ENCODE data around the gene PAQR6. TPM values are rescaled to one million over a fixed set of nuclear protein-coding genes. Genes with fewer than 3 reads are reported as not detected.

Gene PAQR6
- total RNA-seq, 1 experiment from 2014 or later, result 0.07 TPM

GRCh38 chr1:156212833-156213643 lies 34.8 kb downstream of the PAQR6 start, which contains the start of gene PMF1:
Gene PMF1, plus strand, starts transcription at chr1:156213007. Its CDS starts 9 bp downstream, at chr1:156213016.
- DNase-seq (ENCODE audit: low spot score), result peak; percentile 97
- in situ Hi-C loops (cut with HindIII; ENCODE audit: low sequenced_read_pairs), result no loop called here

- in situ Hi-C loops (cut with HindIII; ENCODE audit: low sequenced_read_pairs), result no loop called here
Measured at GRCh38 chr1:156212130-156212529, 35.7 kb downstream of the PAQR6 start.

GRCh38 chr1:156211243-156211642 lies 36.6 kb downstream of the PAQR6 start:
- in situ Hi-C loops (cut with HindIII; ENCODE audit: low sequenced_read_pairs), result no loop called here
- no peak for DNase-seq (ENCODE audit: low spot score)

More at GRCh38 chr1:156212130-156212529, 35.7 kb downstream of the PAQR6 start:
- no peak for DNase-seq (ENCODE audit: low spot score)

GRCh38 chr1:156204686-156205085 lies 43.2 kb downstream of the PAQR6 start:
- no peak for DNase-seq (ENCODE audit: low spot score)
- in situ Hi-C loops (cut with HindIII; ENCODE audit: low sequenced_read_pairs), result no loop called here

- in situ Hi-C loops (cut with HindIII; ENCODE audit: low sequenced_read_pairs), result no loop called here
Measured at GRCh38 chr1:156203331-156203730, 44.5 kb downstream of the PAQR6 start.

GRCh38 chr1:156200044-156200443 lies 47.8 kb downstream of the PAQR6 start:
- no peak for DNase-seq (ENCODE audit: low spot score)
- in situ Hi-C loops (cut with HindIII; ENCODE audit: low sequenced_read_pairs), result no loop called here

More at GRCh38 chr1:156203331-156203730, 44.5 kb downstream of the PAQR6 start:
- DNase-seq (ENCODE audit: low spot score), result no peak

GRCh38 chr1:156198831-156199349 lies 49.0 kb downstream of the PAQR6 start:
- DNase-seq (ENCODE audit: low spot score), result no peak
- in situ Hi-C loops (cut with HindIII; ENCODE audit: low sequenced_read_pairs), result no loop called here

GRCh38 chr1:156196445-156196844 lies 51.4 kb downstream of the PAQR6 start:
- in situ Hi-C loops (cut with HindIII; ENCODE audit: low sequenced_read_pairs), result no loop called here
- no peak for DNase-seq (ENCODE audit: low spot score)

- DNase-seq (ENCODE audit: low spot score), result no peak
- in situ Hi-C loops (cut with HindIII; ENCODE audit: low sequenced_read_pairs), result no loop called here
Measured at GRCh38 chr1:156195853-156196252, 52.0 kb downstream of the PAQR6 start.

- in situ Hi-C loops (cut with HindIII; ENCODE audit: low sequenced_read_pairs), result no loop called here
Measured at GRCh38 chr1:156194300-156194652, 53.6 kb downstream of the PAQR6 start.

GRCh38 chr1:156193488-156194299 lies 54.2 kb downstream of the PAQR6 start, which contains the start of gene SLC25A44:
Gene SLC25A44, plus strand, starts transcription at chr1:156194104. Its CDS starts 5,744 bp downstream, at chr1:156199848.
- in situ Hi-C loops (cut with HindIII; ENCODE audit: low sequenced_read_pairs), result no loop called here
- DNase-seq (ENCODE audit: low spot score), result peak; percentile 100

More at GRCh38 chr1:156194300-156194652, 53.6 kb downstream of the PAQR6 start:
- no peak for DNase-seq (ENCODE audit: low spot score)

Other genes with a start within 250 kb of the PAQR6 start
- gene SSR2, start 227.1 kb downstream of the PAQR6 start, total RNA-seq (2014; rRNA removed; shearing (Covaris generic)), result 257 and 273 TPM in 2 replicates
- gene UBQLN4, start 194.3 kb downstream of the PAQR6 start, total RNA-seq (2014; rRNA removed; shearing (Covaris generic)), result 29.5 and 30.0 TPM in 2 replicates
- 20.1 and 42.3 TPM in 2 replicates for gene LAMTOR2, start 193.3 kb downstream of the PAQR6 start, total RNA-seq (2014; rRNA removed; shearing (Covaris generic))
- not detected in 2 replicates for gene RAB25, start 186.9 kb downstream of the PAQR6 start, total RNA-seq (2014; rRNA removed; shearing (Covaris generic))
- 21.0 and 21.2 TPM in 2 replicates for gene MEX3A, start 165.6 kb downstream of the PAQR6 start, total RNA-seq (2014; rRNA removed; shearing (Covaris generic))
- 314 and 341 TPM in 2 replicates for gene LMNA, start 133.3 kb downstream of the PAQR6 start, total RNA-seq (2014; rRNA removed; shearing (Covaris generic))
- gene SEMA4A, start 94.5 kb downstream of the PAQR6 start, total RNA-seq (2014; rRNA removed; shearing (Covaris generic)), result 1.8 and 2.0 TPM in 2 replicates
- gene SLC25A44, start 54.0 kb downstream of the PAQR6 start, total RNA-seq (2014; rRNA removed; shearing (Covaris generic)), result 7.3 and 11.9 TPM in 2 replicates
- 97.2 and 127 TPM in 2 replicates for gene PMF1, start 35.0 kb downstream of the PAQR6 start, total RNA-seq (2014; rRNA removed; shearing (Covaris generic))
- gene BGLAP, start 5.9 kb downstream of the PAQR6 start, total RNA-seq (2014; rRNA removed; shearing (Covaris generic)), result not detected in 2 replicates
- 46.3 and 73.5 TPM in 2 replicates for gene SMG5, start 34.8 kb upstream of the PAQR6 start, total RNA-seq (2014; rRNA removed; shearing (Covaris generic))
- 2.0 and 5.0 TPM in 2 replicates for gene TMEM79, start 36.3 kb upstream of the PAQR6 start, total RNA-seq (2014; rRNA removed; shearing (Covaris generic))
- gene GLMP, start 47.6 kb upstream of the PAQR6 start, total RNA-seq (2014; rRNA removed; shearing (Covaris generic)), result 0.92 and 3.3 TPM in 2 replicates
- gene VHLL, start 51.3 kb upstream of the PAQR6 start, total RNA-seq (2014; rRNA removed; shearing (Covaris generic)), result not detected in 2 replicates
- 936 and 1,057 TPM in 2 replicates for gene CCT3, start 90.2 kb upstream of the PAQR6 start, total RNA-seq (2014; rRNA removed; shearing (Covaris generic))
- not detected in 2 replicates for gene TSACC, start 90.5 kb upstream of the PAQR6 start, total RNA-seq (2014; rRNA removed; shearing (Covaris generic))
- 0.06 and 3.5 TPM in 2 replicates for gene RHBG, start 121.2 kb upstream of the PAQR6 start, total RNA-seq (2014; rRNA removed; shearing (Covaris generic))